Inflammatory macrophage (primary cell): ENCODE data around the gene POLR3K.
A peak's percentile ranks its signal among the peaks of the same experiment; 100 is the strongest.

ENCODE experiments used
- DNase-seq, 2 donors: peaks; one replicate each; pipeline ENCODE4 v3.0.0-alpha.2; 2020 to 2022

Gene POLR3K

GRCh38 chr16:78444-79150 is 25.2 kb upstream of the POLR3K start:
- peak in 1 of 2 donors; percentile 19 for DNase-seq

GRCh38 chr16:77807-78443 is 24.5 kb upstream of the POLR3K start, which contains the start of gene MPG:
MPG (plus strand) TSS chr16:78225; CDS start chr16:78310, 85 bp downstream.
- peak; percentile 77 to 89 for DNase-seq

- DNase-seq, result peak; percentile 37 to 59
These were observed 23.9 kb upstream of the POLR3K start for GRCh38 chr16:77273-77806.

GRCh38 chr16:76535-77272 is 23.3 kb upstream of the POLR3K start:
- DNase-seq, result peak in 1 of 2 donors; percentile 34

DNA sequence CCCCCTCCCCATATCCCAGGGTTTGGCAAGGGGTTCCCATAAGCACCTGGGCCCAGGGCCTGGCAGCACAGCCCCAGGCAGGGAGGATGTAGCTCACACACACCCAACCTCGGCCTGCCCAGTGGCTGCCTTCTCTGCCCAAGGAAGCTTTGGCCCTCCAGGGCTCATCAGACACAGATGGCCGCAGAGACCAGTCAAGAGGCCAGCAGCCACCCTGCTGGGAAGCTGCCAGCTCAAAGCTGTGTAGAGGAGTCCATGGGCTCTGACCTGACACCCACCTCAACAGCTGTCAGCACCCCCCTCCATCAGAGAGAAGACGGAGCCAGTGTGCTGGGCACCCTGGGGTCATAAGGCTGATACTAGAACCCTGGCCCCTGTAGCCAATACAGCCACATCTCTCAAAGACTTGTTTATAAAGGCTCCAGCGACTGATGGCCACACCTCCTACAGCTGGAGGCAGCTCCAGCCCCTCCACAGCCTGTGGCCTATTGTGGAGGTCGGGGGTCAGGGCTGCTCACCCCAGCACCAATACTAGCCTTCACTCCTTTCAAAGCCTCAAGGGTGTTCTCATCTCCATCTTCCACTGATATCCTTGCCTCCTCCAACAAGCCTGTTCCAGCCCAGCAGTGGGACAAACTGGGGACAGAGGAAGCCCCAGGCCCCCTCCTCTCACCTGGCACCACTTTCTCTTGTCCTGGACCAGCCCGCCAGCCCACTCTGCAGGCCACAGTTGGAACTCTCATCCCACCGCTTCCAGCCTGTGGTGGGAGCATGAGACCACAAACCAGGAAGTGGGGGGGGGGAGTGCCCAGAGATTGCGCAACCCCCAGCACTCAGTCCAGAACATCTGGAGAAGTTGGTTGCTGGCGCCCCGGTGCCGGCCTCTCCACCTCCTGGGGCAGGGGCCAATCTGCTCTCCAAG is 22.4 kb upstream of the POLR3K start:
- DNase-seq, result peak; percentile 68 to 86

DNA sequence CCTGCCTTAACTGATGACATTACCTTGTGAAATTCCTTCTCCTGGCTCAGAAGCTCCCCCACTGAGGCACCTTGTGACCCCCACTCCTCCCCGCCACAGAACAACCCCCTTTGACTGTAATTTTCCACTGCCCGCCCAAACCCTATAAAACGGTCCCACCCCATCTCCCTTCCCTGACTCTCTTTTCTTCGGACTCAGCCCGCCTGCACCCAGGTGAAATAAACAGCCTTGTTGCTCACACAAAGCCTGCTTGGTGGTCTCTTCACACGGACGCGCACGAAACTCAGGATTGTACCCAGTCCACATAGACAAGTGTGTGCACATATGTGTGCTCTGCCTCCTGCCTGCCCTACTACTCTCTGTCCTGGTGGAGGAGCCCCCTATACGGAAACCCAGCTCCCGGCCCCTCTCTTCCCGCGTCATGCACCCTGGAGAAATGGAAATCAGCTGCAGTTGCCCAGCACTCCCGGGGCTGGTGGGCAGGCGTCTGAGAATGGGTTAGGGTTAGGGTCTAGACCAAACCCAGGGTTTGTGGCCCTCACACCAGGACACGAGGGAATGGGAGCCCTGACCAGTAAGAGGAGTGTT is 21.4 kb upstream of the POLR3K start:
- DNase-seq, result no peak

DNA sequence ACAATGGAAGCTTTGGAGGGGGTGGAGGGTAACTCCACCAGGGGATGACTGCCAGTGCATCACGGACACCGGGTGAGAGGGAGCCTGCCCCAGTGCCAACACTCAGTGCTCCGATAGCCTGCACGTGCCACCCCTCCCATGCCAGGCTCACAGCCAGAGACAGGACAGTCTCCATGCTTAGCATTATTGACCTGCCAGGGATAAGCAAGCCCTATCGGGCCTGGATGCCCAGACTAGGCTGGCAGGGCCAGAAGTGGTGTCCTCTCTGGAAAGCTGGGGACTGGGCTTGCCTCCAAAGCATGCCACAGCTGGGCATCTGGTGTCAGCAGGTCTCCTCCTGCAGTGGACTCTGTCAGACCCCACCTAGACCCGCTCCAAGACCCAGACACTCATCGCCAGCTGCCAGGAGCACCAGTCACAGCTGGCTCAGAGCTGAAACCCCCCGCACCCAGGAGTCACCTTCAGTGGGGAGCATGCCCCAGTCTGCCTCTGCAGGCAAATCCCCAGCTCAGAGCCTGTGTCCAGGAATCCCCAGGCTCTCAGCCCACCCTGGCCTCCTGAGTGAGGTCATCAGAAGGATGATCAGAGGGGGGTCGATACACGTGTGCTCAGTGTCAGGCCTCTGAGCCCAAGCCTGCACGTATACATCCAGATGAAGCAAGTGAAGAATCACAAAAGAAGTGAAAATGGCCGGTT is 20.8 kb upstream of the POLR3K start:
- DNase-seq, result no peak

GRCh38 chr16:72561-73548 is 19.4 kb upstream of the POLR3K start, which contains the start of gene RHBDF1:
RHBDF1 (minus strand) TSS chr16:72631; CDS start chr16:65015, 7,616 bp downstream.
- peak in 1 of 2 donors; percentile 53 for DNase-seq

GRCh38 chr16:71540-72401 is 18.4 kb upstream of the POLR3K start:
- DNase-seq, result peak in 1 of 2 donors; percentile 13

DNA sequence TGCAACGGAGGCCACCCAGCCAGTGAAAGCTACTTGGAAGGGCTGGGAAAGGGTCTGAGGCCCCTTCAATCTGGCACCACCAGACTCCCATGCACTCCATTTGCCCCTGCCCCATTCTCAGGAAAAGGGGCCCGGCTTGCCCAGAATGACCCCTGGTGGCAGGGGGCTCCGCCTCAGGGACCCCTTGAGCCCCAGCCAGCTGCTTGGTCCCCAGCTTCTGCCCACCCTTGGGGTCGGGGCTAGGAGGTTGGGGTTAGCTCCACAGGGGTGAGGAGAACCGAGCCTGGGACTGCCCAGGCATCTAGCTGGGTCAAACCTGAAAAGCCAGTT is 17.8 kb upstream of the POLR3K start:
- no peak for DNase-seq

DNA sequence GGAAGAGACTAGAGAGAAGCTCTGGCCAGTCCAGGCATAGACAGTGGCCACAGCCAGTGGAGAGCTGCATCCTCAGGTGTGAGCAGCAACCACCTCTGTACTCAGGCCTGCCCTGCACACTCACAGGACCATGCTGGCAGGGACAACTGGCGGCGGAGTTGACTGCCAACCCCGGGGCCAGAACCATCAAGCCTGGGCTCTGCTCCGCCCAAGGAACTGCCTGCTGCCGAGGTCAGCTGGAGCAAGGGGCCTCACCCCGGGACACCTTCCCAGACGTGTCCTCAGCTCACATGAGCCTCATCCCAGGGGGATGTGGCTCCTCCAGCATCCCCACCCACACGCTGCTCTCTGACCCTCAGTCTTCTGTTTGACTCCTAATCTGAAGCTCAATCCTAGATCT is 15.8 kb upstream of the POLR3K start:
- DNase-seq, result no peak

- no peak for DNase-seq
These were observed 14.7 kb upstream of the POLR3K start for GRCh38 chr16:67884-68789.

DNA sequence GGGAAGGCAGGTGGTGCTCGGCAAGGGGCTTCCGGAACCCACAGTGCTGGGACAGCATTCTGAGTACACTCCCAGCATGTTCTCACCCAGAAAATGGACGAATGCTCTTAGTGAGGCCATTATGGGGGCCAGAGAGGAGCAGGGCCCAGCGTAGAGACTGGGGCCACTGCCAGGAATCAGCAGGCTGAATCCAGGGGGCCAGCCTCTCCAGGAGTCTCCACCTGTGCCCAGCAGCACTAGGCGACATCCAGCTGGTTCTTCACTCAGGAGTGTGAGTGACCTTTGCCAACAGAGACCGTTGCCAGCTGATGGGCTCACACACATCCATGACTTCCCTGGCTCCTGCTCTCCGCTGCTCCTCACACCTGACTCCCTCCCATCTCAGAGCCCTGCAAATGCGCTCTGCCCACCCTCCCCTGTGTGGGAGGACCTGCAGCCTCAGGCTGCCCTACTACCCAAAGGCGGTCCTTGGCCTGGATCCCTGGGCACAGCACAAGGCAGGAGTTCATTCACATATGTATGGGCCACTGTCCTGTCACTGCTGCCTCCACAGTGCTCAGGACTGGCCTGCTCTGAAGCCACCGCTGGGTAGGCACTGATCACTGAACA is 13.9 kb upstream of the POLR3K start:
- no peak for DNase-seq

DNA sequence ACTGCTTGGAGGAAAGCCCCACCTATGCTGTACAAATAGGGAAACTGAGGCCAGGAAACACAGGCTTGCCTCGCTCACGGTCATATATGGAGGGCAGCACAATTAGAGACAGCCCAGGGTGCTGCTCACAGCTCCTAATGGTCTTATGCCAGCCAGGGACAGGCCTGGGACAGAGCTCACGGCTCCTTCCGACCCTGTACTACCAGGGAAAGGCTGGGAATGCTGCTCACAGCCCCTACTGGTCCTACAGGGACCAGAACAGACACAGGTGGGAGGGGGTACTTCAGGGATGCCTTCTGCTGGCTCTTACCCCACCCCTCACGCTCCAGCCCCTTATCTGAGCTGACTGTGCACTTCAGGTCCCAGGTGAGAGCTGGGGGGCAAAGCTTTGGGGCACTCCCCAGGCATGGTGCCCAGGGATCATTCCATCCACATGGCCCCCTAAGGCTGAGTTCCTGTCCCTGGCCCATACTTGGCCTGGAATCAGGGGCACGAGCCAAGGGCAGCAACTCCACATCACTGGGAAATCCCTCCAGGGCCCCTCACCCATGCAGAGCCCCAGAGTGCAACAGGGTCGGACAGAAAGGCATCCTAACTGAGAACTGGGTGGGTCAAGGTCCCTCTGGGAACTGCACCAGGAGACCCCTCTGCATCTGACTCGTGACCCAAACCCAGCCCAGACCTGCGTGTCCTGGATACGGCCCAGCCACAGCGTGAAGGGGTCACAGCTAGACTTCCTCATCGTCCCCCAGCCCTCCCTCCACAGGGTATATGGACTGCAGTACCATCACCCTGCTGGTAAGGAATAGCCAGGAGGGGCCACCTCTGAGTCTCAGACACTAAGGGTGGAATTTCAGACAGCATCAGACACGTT is 13.1 kb upstream of the POLR3K start:
- DNase-seq, result no peak

- DNase-seq, result peak; percentile 78 to 84
These were observed 12.3 kb upstream of the POLR3K start for GRCh38 chr16:65745-66144.

DNA sequence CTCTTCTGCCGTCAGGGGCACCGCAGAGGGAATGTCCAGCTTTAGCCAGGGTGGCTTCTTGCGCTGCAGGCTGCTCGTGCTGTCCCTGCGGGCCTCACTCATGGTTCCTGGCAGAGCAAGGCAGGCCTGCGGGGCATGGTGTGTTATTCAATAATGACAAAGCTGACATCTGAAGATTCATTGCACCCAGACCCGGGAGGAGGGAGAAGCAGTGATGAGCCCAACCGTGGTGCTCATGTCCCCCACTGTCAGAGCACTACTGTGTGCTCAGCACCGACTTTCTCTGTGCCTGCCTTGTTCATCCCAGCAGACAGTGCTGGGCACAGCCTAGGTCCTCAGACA is 11.5 kb upstream of the POLR3K start:
- DNase-seq, result no peak
